ENCODE measurements around the gene SACS.

The SACS gene

GRCh38 chr13:23433171-23434153, at the start of gene SACS:
Gene SACS, minus strand, starts transcription at chr13:23433702. Its CDS starts 22,463 bp downstream, at chr13:23411239.
- no peak for DNase-seq

- DNase-seq, result no peak
Observed at GRCh38 chr13:23480324-23480723, 46.8 kb upstream of the SACS start.

GRCh38 chr13:23477101-23477500, 43.6 kb upstream of the SACS start:
- DNase-seq, result no peak

- no peak for DNase-seq
Observed at GRCh38 chr13:23473221-23473620, 39.7 kb upstream of the SACS start.

- no peak for DNase-seq
Observed at GRCh38 chr13:23472189-23472588, 38.7 kb upstream of the SACS start.

- DNase-seq, result no peak
Observed at GRCh38 chr13:23470790-23471614, 37.5 kb upstream of the SACS start.

- no peak for DNase-seq
Observed at GRCh38 chr13:23469951-23470421, 36.5 kb upstream of the SACS start.

- DNase-seq, result no peak
Observed at GRCh38 chr13:23468811-23469210, 35.3 kb upstream of the SACS start.

- DNase-seq, result no peak
Observed at GRCh38 chr13:23467932-23468278, 34.4 kb upstream of the SACS start.

GRCh38 chr13:23467048-23467931, 33.8 kb upstream of the SACS start:
- no peak for DNase-seq

GRCh38 chr13:23466144-23467002, 32.9 kb upstream of the SACS start:
- DNase-seq, result peak; percentile 69

- no peak for DNase-seq
Observed at GRCh38 chr13:23463661-23464060, 30.2 kb upstream of the SACS start.

GRCh38 chr13:23462815-23463559, 29.5 kb upstream of the SACS start:
- no peak for DNase-seq

GRCh38 chr13:23461544-23461943, 28.0 kb upstream of the SACS start:
- no peak for DNase-seq

- no peak for DNase-seq
Observed at GRCh38 chr13:23460921-23461320, 27.4 kb upstream of the SACS start.

GRCh38 chr13:23460309-23460708, 26.8 kb upstream of the SACS start:
- DNase-seq, result no peak

- DNase-seq, result no peak
Observed at GRCh38 chr13:23458989-23459388, 25.5 kb upstream of the SACS start.

GRCh38 chr13:23456437-23457210, 23.1 kb upstream of the SACS start:
- no peak for DNase-seq

GRCh38 chr13:23455401-23456185, 22.1 kb upstream of the SACS start:
- no peak for DNase-seq

Measured in CD4-positive, alpha-beta T cell treated with Interleukin-21 for 1 hour (primary cell).